OCI-LY1 (cell line): Measurements from ENCODE around the gene DNAH9.

Experiments used
- H2AFZ ChIP-seq: fragments of 200-600 bp; sonication (generic), shearing (Covaris generic); 2 replicates; pipeline ENCODE4 v1.6.0; 2014; ENCODE audit warnings: antibody characterized with exemption, mild to moderate bottlenecking, low read length
- H3F3A ChIP-seq: fragments of 200-600 bp; sonication (generic), shearing (Covaris generic); 2 replicates; pipeline ENCODE4 v1.6.0; 2014; ENCODE audit warnings: mild to moderate bottlenecking, antibody characterized with exemption, low read length, moderate library complexity; ENCODE audit not compliant: insufficient read depth
- H3K27ac ChIP-seq: fragments of 200-600 bp; sonication (generic); 2 replicates; pipeline ENCODE4 v1.5.1; 2014; ENCODE audit warnings: low read length, mixed run types, mild to moderate bottlenecking, low read depth; ENCODE audit not compliant: poor library complexity, severe bottlenecking
- H3K27me3 ChIP-seq: fragments of 200-600 bp; sonication (generic); 2 replicates; pipeline ENCODE4 v1.6.0; 2014; ENCODE audit warnings: antibody characterized with exemption, mild to moderate bottlenecking, low read length, moderate library complexity; ENCODE audit not compliant: insufficient read depth
- H3K36me3 ChIP-seq: fragments of 200-600 bp; sonication (generic); 2 replicates; pipeline ENCODE4 v1.6.1; 2014; ENCODE audit warnings: mild to moderate bottlenecking, antibody characterized with exemption, low read length, moderate library complexity, mixed read lengths; ENCODE audit not compliant: insufficient read depth
- H3K4me1 ChIP-seq: fragments of 200-600 bp; sonication (generic); 2 replicates; pipeline ENCODE4 v1.5.1; 2014; ENCODE audit warnings: mild to moderate bottlenecking, low read length, moderate library complexity; ENCODE audit not compliant: insufficient read depth, severe bottlenecking
- H3K4me2 ChIP-seq: fragments of 200-600 bp; sonication (generic), shearing (Covaris generic); 2 replicates; pipeline ENCODE4 v1.6.1; 2014; ENCODE audit warnings: low read length
- H3K4me3 ChIP-seq: fragments of 200-600 bp; sonication (generic); 2 replicates; pipeline ENCODE4 v1.5.1; 2014; ENCODE audit warnings: low read length, low read depth, mild to moderate bottlenecking, mixed read lengths; ENCODE audit not compliant: poor library complexity, severe bottlenecking
- H3K79me2 ChIP-seq: fragments of 200-600 bp; shearing (Covaris generic); 2 replicates; pipeline ENCODE4 v1.6.1; 2016; ENCODE audit warnings: mixed run types, low read length, mixed read lengths; ENCODE audit not compliant: insufficient read depth
- H3K9ac ChIP-seq: fragments of 200-600 bp; sonication (generic), shearing (Covaris generic); 2 replicates; pipeline ENCODE4 v1.6.1; 2014; ENCODE audit warnings: mild to moderate bottlenecking, low read length, mixed read lengths
- H3K9me2 ChIP-seq: fragments of 200-600 bp; sonication (generic), shearing (Covaris generic); 2 replicates; pipeline ENCODE4 v1.6.1; 2014; ENCODE audit warnings: low read depth, mild to moderate bottlenecking, low read length, mixed read lengths
- H3K9me3 ChIP-seq: fragments of 200-600 bp; shearing (Covaris generic); 2 replicates; pipeline ENCODE4 v1.6.1; 2014; ENCODE audit warnings: low read length, mixed read lengths
- H4K20me1 ChIP-seq: fragments of 200-600 bp; sonication (generic), shearing (Covaris generic); 2 replicates; pipeline ENCODE4 v1.6.0; 2016; ENCODE audit warnings: mild to moderate bottlenecking, low read length; ENCODE audit not compliant: insufficient read depth
- CTCF ChIP-seq: fragments of 200-600 bp; sonication (generic), shearing (Covaris generic); IDR thresholded peaks from 2 replicates; pipeline ENCODE4 v1.5.1; 2017; ENCODE audit warnings: mild to moderate bottlenecking, antibody characterized with exemption, low read length, moderate library complexity, mixed read lengths
- EZH2 ChIP-seq: fragments of 200-600 bp; sonication (generic), shearing (Covaris generic); IDR thresholded peaks from 2 replicates; pipeline ENCODE4 v1.8.0; 2017; ENCODE audit warnings: borderline replicate concordance, mixed run types, mild to moderate bottlenecking, antibody characterized with exemption, low read length, moderate library complexity, mixed read lengths

The DNAH9 gene

GRCh38 chr17:11641521-11642275, 43.4 kb downstream of the DNAH9 start:
- H3F3A ChIP-seq = no peaks in the 10 kb centered on the region
- no peaks in the 10 kb centered on the region for H3K9me2 ChIP-seq
- no peak for TF ChIP-seq EZH2
- TF ChIP-seq CTCF = no peak

GRCh38 chr17:11642655-11643054, 44.4 kb downstream of the DNAH9 start:
- no peaks in the 10 kb centered on the region for H3K36me3 ChIP-seq
- H3K9me3 ChIP-seq = no peaks in the 10 kb centered on the region
- H3K4me2 ChIP-seq = no peak overlapping the region
- no peak overlapping the region for H3K9ac ChIP-seq
- no peak overlapping the region for H3K27ac ChIP-seq
- H4K20me1 ChIP-seq = no peaks in the 10 kb centered on the region
- no peak overlapping the region for H2AFZ ChIP-seq
- H3K27me3 ChIP-seq = no peaks in the 10 kb centered on the region
- TF ChIP-seq CTCF (no peak), EZH2 (no peak)
- no peak overlapping the region for H3K4me3 ChIP-seq
- H3K79me2 ChIP-seq = no peaks in the 10 kb centered on the region
- no peaks in the 10 kb centered on the region for H3F3A ChIP-seq
- H3K4me1 ChIP-seq = no peaks in the 10 kb centered on the region
- H3K9me2 ChIP-seq = no peaks in the 10 kb centered on the region

More at GRCh38 chr17:11641521-11642275, 43.4 kb downstream of the DNAH9 start:
- no peaks in the 10 kb centered on the region for H3K27me3 ChIP-seq
- no peaks in the 10 kb centered on the region for H3K9me3 ChIP-seq
- H3K79me2 ChIP-seq = no peaks in the 10 kb centered on the region
- no peaks in the 10 kb centered on the region for H3K4me1 ChIP-seq
- H3K36me3 ChIP-seq = no peaks in the 10 kb centered on the region
- no peak overlapping the region for H3K9ac ChIP-seq
- no peak overlapping the region for H2AFZ ChIP-seq
- no peak overlapping the region for H3K4me3 ChIP-seq
- H3K27ac ChIP-seq = no peak overlapping the region
- no peaks in the 10 kb centered on the region for H4K20me1 ChIP-seq
- no peak overlapping the region for H3K4me2 ChIP-seq

GRCh38 chr17:11643851-11644250, 45.6 kb downstream of the DNAH9 start:
- no peaks in the 10 kb centered on the region for H3K36me3 ChIP-seq
- no peaks in the 10 kb centered on the region for H3K27me3 ChIP-seq
- H3K9ac ChIP-seq = no peak overlapping the region
- no peaks in the 10 kb centered on the region for H3K9me3 ChIP-seq
- no peaks in the 10 kb centered on the region for H3K4me1 ChIP-seq
- no peak overlapping the region for H3K27ac ChIP-seq
- TF ChIP-seq EZH2 (no peak), CTCF (no peak)
- H4K20me1 ChIP-seq = no peaks in the 10 kb centered on the region
- no peak overlapping the region for H2AFZ ChIP-seq
- H3K4me2 ChIP-seq = no peak overlapping the region
- no peak overlapping the region for H3K4me3 ChIP-seq
- no peaks in the 10 kb centered on the region for H3K79me2 ChIP-seq
- H3K9me2 ChIP-seq = no peaks in the 10 kb centered on the region
- no peaks in the 10 kb centered on the region for H3F3A ChIP-seq
